GM12878 (cell line): ENCODE data around the gene SELE. TPM values are rescaled to one million over a fixed set of nuclear protein-coding genes. Genes with fewer than 3 reads are reported as not detected.

Experiments used
- ATAC-seq: fragments of 200-7000 bp; cut with Tn5 transposase; 3 replicates; pipeline ENCODE4 v1.9.1; 2020; ENCODE audit warnings: mild to moderate bottlenecking, moderate library complexity
- BruUV-seq: library from RNA; stranded (reverse); fragments of 400-500 nt; replicated peaks from 2 replicates; lab custom pipeline; 2021; lab: Mats Ljungman, UMichigan
- CTCF ChIA-PET: fragments of 300-600 bp; sonication (Branson Sonifier 250); formaldehyde crosslinking; extraction: SDS; loops from one replicate; lab custom pipeline; 2021; ENCODE audit warnings: inconsistent platforms; lab: Yijun Ruan, JAX
- POLR2A ChIA-PET: fragments of 350-600 bp; formaldehyde crosslinking; extraction: SDS; loops from one replicate; lab custom pipeline; 2021; ENCODE audit warnings: inconsistent platforms; lab: Charles Lee
- RAD21 ChIA-PET: fragments of 300-600 bp; sonication (Branson Sonifier 250); formaldehyde crosslinking; loops from one replicate; lab custom pipeline; 2023; ENCODE audit warnings: antibody characterized with exemption; ENCODE audit not compliant: unreplicated experiment; lab: Charles Lee
- SMC1A ChIA-PET: fragments of 300-600 bp; sonication (Branson Sonifier 250); formaldehyde crosslinking; loops from one replicate; lab custom pipeline; 2023; ENCODE audit not compliant: unreplicated experiment, uncharacterized antibody; lab: Charles Lee
- DNase-seq: peaks from one replicate; pipeline ENCODE4 v3.0.0-alpha.2; 2011; ENCODE audit warnings: low read depth, low spot score
- FAIRE-seq: peaks from 3 replicates; lab custom pipeline; 2011; peaks lifted over from hg19 to GRCh38; lab: Jason Lieb, UNC
- H2AFZ ChIP-seq: 2 replicates; pipeline ENCODE4 v1.6.0; 2011; ENCODE audit warnings: low read depth, low read length, control low read depth; ENCODE audit not compliant: control insufficient read depth
- H3K27ac ChIP-seq: 2 replicates; pipeline ENCODE4 v1.5.1; 2011; ENCODE audit warnings: control low read depth; ENCODE audit not compliant: control insufficient read depth, insufficient read depth
- H3K27me3 ChIP-seq, 2 experiments: replicated peaks in 1 of 2; 2 replicates each; pipeline versions ENCODE4 v1.6.0 to v1.6.1; 2011; ENCODE audit warnings: low read length in 1 of 2; ENCODE audit not compliant: control insufficient read depth in 2 of 2, insufficient read depth in 2 of 2
- H3K36me3 ChIP-seq, 2 experiments: 2 replicates each; pipeline ENCODE4 v1.5.1; 2011; ENCODE audit warnings: low read length in 1 of 2; ENCODE audit not compliant: control insufficient read depth in 2 of 2, insufficient read depth in 2 of 2
- H3K4me1 ChIP-seq: 2 replicates; pipeline ENCODE4 v1.6.1; 2011; ENCODE audit warnings: mild to moderate bottlenecking, low read length, moderate library complexity, mixed read lengths; ENCODE audit not compliant: control insufficient read depth, insufficient read depth
- H3K4me2 ChIP-seq: 2 replicates; pipeline ENCODE4 v1.6.0; 2011; ENCODE audit warnings: control low read depth; ENCODE audit not compliant: control insufficient read depth, insufficient read depth
- H3K4me3 ChIP-seq: fragments of 200-600 bp; sonication (generic); 2 replicates; pipeline ENCODE4 v1.5.1; 2016
- H3K79me2 ChIP-seq: 2 replicates; pipeline ENCODE4 v1.6.0; 2011; ENCODE audit warnings: low read length; ENCODE audit not compliant: control insufficient read depth, insufficient read depth
- H3K9ac ChIP-seq: 2 replicates; pipeline ENCODE4 v1.8.0; 2011; ENCODE audit warnings: low read length, control low read depth, mixed read lengths; ENCODE audit not compliant: control insufficient read depth, insufficient read depth
- H3K9me3 ChIP-seq: replicated peaks from 3 replicates; pipeline ENCODE4 v1.5.1; 2011; ENCODE audit warnings: mild to moderate bottlenecking, low read length; ENCODE audit not compliant: control insufficient read depth, insufficient read depth
- H4K20me1 ChIP-seq: 2 replicates; pipeline ENCODE4 v1.6.0; 2011; ENCODE audit not compliant: control insufficient read depth, insufficient read depth
- GABPA ChIP-seq: IDR thresholded peaks from 2 replicates; pipeline ENCODE4 v1.6.1; 2014; ENCODE audit warnings: antibody characterized with exemption, low read depth, mild to moderate bottlenecking, inconsistent platforms
- HDAC6 ChIP-seq: fragments of 200-600 bp; sonication (generic); IDR thresholded peaks from one replicate; pipeline ENCODE4 v1.8.0; 2017; ENCODE audit warnings: antibody characterized with exemption; ENCODE audit not compliant: unreplicated experiment
- IRF4 ChIP-seq: IDR thresholded peaks from 2 replicates; pipeline ENCODE4 v1.6.1; 2011; ENCODE audit warnings: low read depth, low read length
- MTA2 ChIP-seq: fragments of 450-650 bp; IDR thresholded peaks from 2 replicates; pipeline ENCODE4 v1.6.1; 2016; ENCODE audit warnings: low read depth, mild to moderate bottlenecking, moderate library complexity
- RAD21 ChIP-seq: IDR thresholded peaks from 2 replicates; pipeline ENCODE4 v1.6.1; 2011; ENCODE audit warnings: mild to moderate bottlenecking, low read depth, low read length, moderate library complexity; ENCODE audit not compliant: insufficient read depth
- RELA ChIP-seq: fragments of 450-650 bp; IDR thresholded peaks from 2 replicates; pipeline ENCODE4 v1.8.0; 2014; ENCODE audit warnings: borderline replicate concordance; ENCODE audit not compliant: partially characterized antibody
- TCF7 ChIP-seq: IDR thresholded peaks from 2 replicates; pipeline ENCODE4 v1.6.1; 2014; ENCODE audit warnings: antibody characterized with exemption, borderline replicate concordance
- ZBED1 ChIP-seq: IDR thresholded peaks from 2 replicates; pipeline ENCODE4 v1.6.1; 2016; ENCODE audit warnings: borderline replicate concordance
- WGBS: methylation state at CpG from one replicate; pipeline ENCODE4 v1.1.6; 2016; ENCODE audit warnings: low lambda C conversion rate; ENCODE audit not compliant: insufficient replicate concordance, insufficient coverage; ENCODE audit errors: missing lambda C conversion rate; 5-methylcytosine and 5-hydroxymethylcytosine counted together
- in situ Hi-C: fragments of 300-500 bp; cut with MboI; formaldehyde crosslinking; loops from 9 replicates; pipeline ENCODE4 v1.14.3; 2018; ENCODE audit warnings: mixed read lengths
- intact Hi-C: fragments of 100-400 bp; cut with micrococcal nuclease; formaldehyde crosslinking; loops from one replicate; pipeline ENCODE4 v1.14.2; 2022; ENCODE audit not compliant: unreplicated experiment
- polyA plus RNA-seq, 11 experiments: library from polyadenylated mRNA; depleted of rRNA in 4 of 11; unstranded in 6 of 11; stranded (reverse) in 5 of 11; fragments of >200 nt; fragmentation: Nextera tagmentation in 4 of 11; fragmentation: Illumina TruSeq in 1 of 11; extraction: Ambion mirVana in 4 of 11; extraction: Trizol in 1 of 11; gene quantifications; 1 replicate in 1 of 11; 2 replicates in 10 of 11; pipeline versions ENCODE4 v1.2.1 to v1.2.3, GENCODE V29; 2011 to 2016; ENCODE audit warnings: inconsistent platforms in 2 of 11, missing spikeins in 2 of 11, low read depth in 1 of 11
- total RNA-seq, 4 experiments: library from RNA; depleted of rRNA in 3 of 4; stranded (reverse); fragments of >200 nt in 3 of 4; fragmentation: Illumina TruSeq in 1 of 4; extraction: Trizol in 1 of 4; gene quantifications; 2 replicates each; pipeline versions ENCODE4 v1.2.1 to v1.2.3, GENCODE V29; 2013 to 2021
- TF ChIP-seq, protein P1 (sequence below): IDR thresholded peaks from 2 replicates; pipeline ENCODE4 v1.6.1; 2011; ENCODE audit warnings: low read depth, low read length, improper control_type of control experiment, borderline replicate concordance
- TF ChIP-seq, protein P2 (sequence below): fragments of 450-650 bp; IDR thresholded peaks from 2 replicates; pipeline ENCODE4 v1.6.1; 2014; ENCODE audit warnings: mild to moderate bottlenecking
- TF ChIP-seq, protein P3 (sequence below): IDR thresholded peaks from 2 replicates; pipeline ENCODE4 v1.6.1; 2012; ENCODE audit warnings: low read length, inconsistent platforms
- TF ChIP-seq, protein P4 (sequence below): fragments of 450-650 bp; IDR thresholded peaks from 2 replicates; pipeline ENCODE4 v1.6.1; 2016; ENCODE audit warnings: mild to moderate bottlenecking, moderate library complexity, borderline replicate concordance
- TF ChIP-seq, protein P5 (sequence below): IDR thresholded peaks from 2 replicates; pipeline ENCODE4 v1.6.1; 2011; ENCODE audit warnings: borderline replicate concordance, low read depth, mild to moderate bottlenecking, moderate library complexity, mixed read lengths, low read length; ENCODE audit not compliant: insufficient read depth; ENCODE audit errors: extremely low read length

Gene SELE
- total and polyA plus RNA-seq, 10 of the 15 experiments (the other 5 are each of a cell fraction or from before 2014, with no cell fraction given) = not detected

DNA sequence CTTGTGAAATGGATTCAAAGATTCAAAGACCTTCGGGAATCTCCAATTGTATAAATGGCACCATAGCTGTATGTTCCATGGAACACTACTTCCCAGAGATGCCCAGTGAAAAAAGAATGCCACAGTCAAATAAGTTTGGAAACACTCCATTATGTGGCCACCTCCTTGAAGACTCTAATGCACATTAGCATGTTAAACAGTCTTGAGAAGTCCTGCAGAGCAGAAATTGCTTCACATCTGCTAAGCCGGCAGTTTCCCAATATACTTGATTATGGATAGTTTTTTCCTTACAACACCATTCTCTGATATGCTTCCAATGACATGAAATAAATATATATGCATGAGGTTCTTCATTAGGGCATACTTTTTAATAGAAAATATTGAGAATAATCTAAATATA lies 12.7 kb upstream of the SELE start (continued):
- TF ChIP-seq TCF7 = no peak

DNA sequence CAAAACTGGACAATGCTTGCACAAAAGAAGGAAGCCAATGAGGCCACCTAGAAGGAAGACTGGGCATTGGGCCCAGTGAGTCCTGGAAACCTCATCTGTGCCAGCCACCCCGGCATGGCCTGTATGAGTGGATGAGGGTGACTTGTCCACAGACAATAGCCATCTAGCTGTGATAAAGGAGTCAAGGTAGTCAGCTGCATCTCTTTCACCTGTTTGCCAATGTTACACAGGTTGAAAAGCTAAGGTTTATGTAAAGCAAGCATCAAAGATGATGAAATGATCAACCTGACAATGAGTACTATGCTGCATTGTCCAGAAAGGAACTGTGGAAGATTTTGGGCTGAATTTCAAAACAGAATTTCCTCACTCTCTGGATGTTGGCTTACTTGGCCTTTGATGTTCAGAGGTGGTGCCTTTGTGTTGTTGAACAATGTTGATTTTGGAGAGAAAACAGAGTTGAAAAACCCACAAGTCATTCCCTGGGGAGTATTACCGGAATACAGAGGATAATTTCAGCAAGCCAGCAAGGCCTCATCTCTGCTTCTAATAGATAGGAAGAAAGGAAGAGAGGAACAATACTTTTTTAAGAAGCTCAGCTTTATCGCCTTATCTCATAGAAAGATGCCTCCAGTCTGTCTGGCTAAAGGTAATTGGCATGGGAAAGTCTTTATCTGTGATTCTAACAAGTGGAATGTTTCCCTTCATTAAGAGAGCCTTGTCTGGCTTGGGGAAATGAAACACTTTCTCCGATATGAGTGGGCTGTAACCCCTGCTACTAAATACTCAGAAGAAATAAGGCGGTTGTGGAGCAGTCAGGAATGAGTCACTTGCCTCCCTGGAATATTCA lies 11.4 kb upstream of the SELE start:
- FAIRE-seq = no peak
- no peak overlapping the region for H2AFZ ChIP-seq
- H3K9ac ChIP-seq = no peak overlapping the region
- intact Hi-C loops = no loop called here
- H3K4me3 ChIP-seq = no peak overlapping the region
- no peaks in the 10 kb centered on the region for H3K4me1 ChIP-seq
- no peaks in the 10 kb centered on the region for H4K20me1 ChIP-seq
- POLR2A ChIA-PET = no interaction called here
- H3K36me3 ChIP-seq = no peaks in the 10 kb centered on the region
- no peaks in the 10 kb centered on the region for H3K79me2 ChIP-seq
- no peak for DNase-seq
- no TSS peak for BruUV-seq
- RAD21 ChIA-PET = no interaction called here
- in situ Hi-C loops = no loop called here
- H3K9me3 ChIP-seq = no peaks in the 10 kb centered on the region
- H3K4me2 ChIP-seq = no peak overlapping the region
- no peak for ATAC-seq
- WGBS = 31% methylated on average over 5 of the region's 5 CpGs
- H3K27me3 ChIP-seq = no peaks in the 10 kb centered on the region
- SMC1A ChIA-PET = no interaction called here
- CTCF ChIA-PET = no interaction called here
- H3K27ac ChIP-seq = no peak overlapping the region
- TF ChIP-seq, protein P1, sequence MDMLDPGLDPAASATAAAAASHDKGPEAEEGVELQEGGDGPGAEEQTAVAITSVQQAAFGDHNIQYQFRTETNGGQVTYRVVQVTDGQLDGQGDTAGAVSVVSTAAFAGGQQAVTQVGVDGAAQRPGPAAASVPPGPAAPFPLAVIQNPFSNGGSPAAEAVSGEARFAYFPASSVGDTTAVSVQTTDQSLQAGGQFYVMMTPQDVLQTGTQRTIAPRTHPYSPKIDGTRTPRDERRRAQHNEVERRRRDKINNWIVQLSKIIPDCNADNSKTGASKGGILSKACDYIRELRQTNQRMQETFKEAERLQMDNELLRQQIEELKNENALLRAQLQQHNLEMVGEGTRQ = no peak
- no peak for TF ChIP-seq GABPA
- TF ChIP-seq HDAC6 = no peak
- TF ChIP-seq ZBED1 = no peak
- TF ChIP-seq, protein P2, sequence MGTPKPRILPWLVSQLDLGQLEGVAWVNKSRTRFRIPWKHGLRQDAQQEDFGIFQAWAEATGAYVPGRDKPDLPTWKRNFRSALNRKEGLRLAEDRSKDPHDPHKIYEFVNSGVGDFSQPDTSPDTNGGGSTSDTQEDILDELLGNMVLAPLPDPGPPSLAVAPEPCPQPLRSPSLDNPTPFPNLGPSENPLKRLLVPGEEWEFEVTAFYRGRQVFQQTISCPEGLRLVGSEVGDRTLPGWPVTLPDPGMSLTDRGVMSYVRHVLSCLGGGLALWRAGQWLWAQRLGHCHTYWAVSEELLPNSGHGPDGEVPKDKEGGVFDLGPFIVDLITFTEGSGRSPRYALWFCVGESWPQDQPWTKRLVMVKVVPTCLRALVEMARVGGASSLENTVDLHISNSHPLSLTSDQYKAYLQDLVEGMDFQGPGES = no peak
- TF ChIP-seq, protein P3, sequence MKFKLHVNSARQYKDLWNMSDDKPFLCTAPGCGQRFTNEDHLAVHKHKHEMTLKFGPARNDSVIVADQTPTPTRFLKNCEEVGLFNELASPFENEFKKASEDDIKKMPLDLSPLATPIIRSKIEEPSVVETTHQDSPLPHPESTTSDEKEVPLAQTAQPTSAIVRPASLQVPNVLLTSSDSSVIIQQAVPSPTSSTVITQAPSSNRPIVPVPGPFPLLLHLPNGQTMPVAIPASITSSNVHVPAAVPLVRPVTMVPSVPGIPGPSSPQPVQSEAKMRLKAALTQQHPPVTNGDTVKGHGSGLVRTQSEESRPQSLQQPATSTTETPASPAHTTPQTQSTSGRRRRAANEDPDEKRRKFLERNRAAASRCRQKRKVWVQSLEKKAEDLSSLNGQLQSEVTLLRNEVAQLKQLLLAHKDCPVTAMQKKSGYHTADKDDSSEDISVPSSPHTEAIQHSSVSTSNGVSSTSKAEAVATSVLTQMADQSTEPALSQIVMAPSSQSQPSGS = no peak
- TF ChIP-seq, protein P4, sequence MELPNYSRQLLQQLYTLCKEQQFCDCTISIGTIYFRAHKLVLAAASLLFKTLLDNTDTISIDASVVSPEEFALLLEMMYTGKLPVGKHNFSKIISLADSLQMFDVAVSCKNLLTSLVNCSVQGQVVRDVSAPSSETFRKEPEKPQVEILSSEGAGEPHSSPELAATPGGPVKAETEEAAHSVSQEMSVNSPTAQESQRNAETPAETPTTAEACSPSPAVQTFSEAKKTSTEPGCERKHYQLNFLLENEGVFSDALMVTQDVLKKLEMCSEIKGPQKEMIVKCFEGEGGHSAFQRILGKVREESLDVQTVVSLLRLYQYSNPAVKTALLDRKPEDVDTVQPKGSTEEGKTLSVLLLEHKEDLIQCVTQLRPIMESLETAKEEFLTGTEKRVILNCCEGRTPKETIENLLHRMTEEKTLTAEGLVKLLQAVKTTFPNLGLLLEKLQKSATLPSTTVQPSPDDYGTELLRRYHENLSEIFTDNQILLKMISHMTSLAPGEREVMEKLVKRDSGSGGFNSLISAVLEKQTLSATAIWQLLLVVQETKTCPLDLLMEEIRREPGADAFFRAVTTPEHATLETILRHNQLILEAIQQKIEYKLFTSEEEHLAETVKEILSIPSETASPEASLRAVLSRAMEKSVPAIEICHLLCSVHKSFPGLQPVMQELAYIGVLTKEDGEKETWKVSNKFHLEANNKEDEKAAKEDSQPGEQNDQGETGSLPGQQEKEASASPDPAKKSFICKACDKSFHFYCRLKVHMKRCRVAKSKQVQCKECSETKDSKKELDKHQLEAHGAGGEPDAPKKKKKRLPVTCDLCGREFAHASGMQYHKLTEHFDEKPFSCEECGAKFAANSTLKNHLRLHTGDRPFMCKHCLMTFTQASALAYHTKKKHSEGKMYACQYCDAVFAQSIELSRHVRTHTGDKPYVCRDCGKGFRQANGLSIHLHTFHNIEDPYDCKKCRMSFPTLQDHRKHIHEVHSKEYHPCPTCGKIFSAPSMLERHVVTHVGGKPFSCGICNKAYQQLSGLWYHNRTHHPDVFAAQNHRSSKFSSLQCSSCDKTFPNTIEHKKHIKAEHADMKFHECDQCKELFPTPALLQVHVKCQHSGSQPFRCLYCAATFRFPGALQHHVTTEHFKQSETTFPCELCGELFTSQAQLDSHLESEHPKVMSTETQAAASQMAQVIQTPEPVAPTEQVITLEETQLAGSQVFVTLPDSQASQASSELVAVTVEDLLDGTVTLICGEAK = no peak
- TF ChIP-seq RAD21 = no peak
- TF ChIP-seq, protein P5, sequence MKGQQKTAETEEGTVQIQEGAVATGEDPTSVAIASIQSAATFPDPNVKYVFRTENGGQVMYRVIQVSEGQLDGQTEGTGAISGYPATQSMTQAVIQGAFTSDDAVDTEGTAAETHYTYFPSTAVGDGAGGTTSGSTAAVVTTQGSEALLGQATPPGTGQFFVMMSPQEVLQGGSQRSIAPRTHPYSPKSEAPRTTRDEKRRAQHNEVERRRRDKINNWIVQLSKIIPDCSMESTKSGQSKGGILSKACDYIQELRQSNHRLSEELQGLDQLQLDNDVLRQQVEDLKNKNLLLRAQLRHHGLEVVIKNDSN = no peak
- no peak for TF ChIP-seq MTA2
- no peak for TF ChIP-seq RELA
- TF ChIP-seq IRF4 = no peak
